IMR-90 (cell line): ENCODE results near the gene SNX22.

ENCODE experiments used
- BHLHE40 ChIP-seq: fragments of 150-350 bp; IDR thresholded peaks from 2 replicates; pipeline ENCODE4 v1.6.1; 2016; ENCODE audit warnings: mild to moderate bottlenecking, low read depth, low read length
- FOS ChIP-seq: fragments of 150-350 bp; IDR thresholded peaks from 2 replicates; pipeline ENCODE4 v1.6.1; 2016; ENCODE audit warnings: low read depth, low read length
- MAZ ChIP-seq: IDR thresholded peaks from 2 replicates; pipeline ENCODE4 v1.6.1; 2012; ENCODE audit warnings: low read depth, mild to moderate bottlenecking, low read length, improper control_type of control experiment, moderate library complexity, borderline replicate concordance
- MXI1 ChIP-seq: IDR thresholded peaks from 2 replicates; pipeline ENCODE4 v1.6.1; 2012; ENCODE audit warnings: low read depth, mild to moderate bottlenecking, low read length, moderate library complexity, borderline replicate concordance
- POLR2A ChIP-seq: IDR thresholded peaks from 2 replicates; pipeline ENCODE4 v1.6.1; 2012; ENCODE audit warnings: mild to moderate bottlenecking, low read depth, low read length
- RAD21 ChIP-seq: IDR thresholded peaks from 2 replicates; pipeline ENCODE4 v1.6.1; 2012; ENCODE audit warnings: low read length, improper control_type of control experiment
- RFX5 ChIP-seq: IDR thresholded peaks from 2 replicates; pipeline ENCODE4 v1.8.0; 2012; ENCODE audit warnings: low read depth, mild to moderate bottlenecking, low read length, moderate library complexity
- SMC3 ChIP-seq: fragments of 150-350 bp; IDR thresholded peaks from 2 replicates; pipeline ENCODE4 v1.6.1; 2016; ENCODE audit warnings: low read depth, mild to moderate bottlenecking, antibody characterized with exemption, low read length, moderate library complexity
- USF2 ChIP-seq: fragments of 150-350 bp; IDR thresholded peaks from 2 replicates; pipeline ENCODE4 v1.6.1; 2017; ENCODE audit warnings: mild to moderate bottlenecking, antibody characterized with exemption, low read length, low read depth
- TF ChIP-seq, protein P1 (sequence below): conservative IDR thresholded peaks from 2 replicates; pipeline ENCODE4 v1.5.1; 2012; ENCODE audit warnings: mild to moderate bottlenecking, low read depth, low read length, improper control_type of control experiment

GRCh38 chr15:64166102-64166890, 14.8 kb downstream of the SNX22 start:
- TF ChIP-seq, protein P1, sequence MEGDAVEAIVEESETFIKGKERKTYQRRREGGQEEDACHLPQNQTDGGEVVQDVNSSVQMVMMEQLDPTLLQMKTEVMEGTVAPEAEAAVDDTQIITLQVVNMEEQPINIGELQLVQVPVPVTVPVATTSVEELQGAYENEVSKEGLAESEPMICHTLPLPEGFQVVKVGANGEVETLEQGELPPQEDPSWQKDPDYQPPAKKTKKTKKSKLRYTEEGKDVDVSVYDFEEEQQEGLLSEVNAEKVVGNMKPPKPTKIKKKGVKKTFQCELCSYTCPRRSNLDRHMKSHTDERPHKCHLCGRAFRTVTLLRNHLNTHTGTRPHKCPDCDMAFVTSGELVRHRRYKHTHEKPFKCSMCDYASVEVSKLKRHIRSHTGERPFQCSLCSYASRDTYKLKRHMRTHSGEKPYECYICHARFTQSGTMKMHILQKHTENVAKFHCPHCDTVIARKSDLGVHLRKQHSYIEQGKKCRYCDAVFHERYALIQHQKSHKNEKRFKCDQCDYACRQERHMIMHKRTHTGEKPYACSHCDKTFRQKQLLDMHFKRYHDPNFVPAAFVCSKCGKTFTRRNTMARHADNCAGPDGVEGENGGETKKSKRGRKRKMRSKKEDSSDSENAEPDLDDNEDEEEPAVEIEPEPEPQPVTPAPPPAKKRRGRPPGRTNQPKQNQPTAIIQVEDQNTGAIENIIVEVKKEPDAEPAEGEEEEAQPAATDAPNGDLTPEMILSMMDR = no peak
- TF ChIP-seq POLR2A = no peak
- no peak for TF ChIP-seq FOS
- no peak for TF ChIP-seq MAZ
- TF ChIP-seq SMC3 = no peak
- no peak for TF ChIP-seq USF2
- TF ChIP-seq MXI1 = no peak
- TF ChIP-seq RFX5 = no peak
- no peak for TF ChIP-seq RAD21
- TF ChIP-seq BHLHE40 = peak; percentile 14; the same call in 1 of the 2 replicates
